Hepatocyte (in vitro differentiated cells): Measurements from ENCODE around the gene PSPN.

Experiments
- CTCF ChIP-seq: fragments of 200-600 bp; sonication (generic); IDR thresholded peaks from 2 replicates; pipeline ENCODE4 v1.5.1; 2016; ENCODE audit warnings: antibody characterized with exemption, mild to moderate bottlenecking; ENCODE audit not compliant: poor library complexity
- EZH2 ChIP-seq: fragments of 200-600 bp; sonication (generic); IDR thresholded peaks from 2 replicates; pipeline ENCODE4 v1.6.1; 2016; ENCODE audit warnings: antibody characterized with exemption, mild to moderate bottlenecking, borderline replicate concordance

GRCh38 chr19:6381030-6381750 is 5.5 kb upstream of the PSPN start:
- TF ChIP-seq CTCF (no peak), EZH2 (no peak)
